ENCODE measurements around the gene ULK4. TPM values are rescaled to one million over a fixed set of nuclear protein-coding genes. Genes with fewer than 3 reads are reported as not detected.

The ULK4 gene
- total and polyA plus RNA-seq, 2 of the 4 experiments (the other 2 are of a cell fraction) = 2.7 to 5.0 TPM

DNA sequence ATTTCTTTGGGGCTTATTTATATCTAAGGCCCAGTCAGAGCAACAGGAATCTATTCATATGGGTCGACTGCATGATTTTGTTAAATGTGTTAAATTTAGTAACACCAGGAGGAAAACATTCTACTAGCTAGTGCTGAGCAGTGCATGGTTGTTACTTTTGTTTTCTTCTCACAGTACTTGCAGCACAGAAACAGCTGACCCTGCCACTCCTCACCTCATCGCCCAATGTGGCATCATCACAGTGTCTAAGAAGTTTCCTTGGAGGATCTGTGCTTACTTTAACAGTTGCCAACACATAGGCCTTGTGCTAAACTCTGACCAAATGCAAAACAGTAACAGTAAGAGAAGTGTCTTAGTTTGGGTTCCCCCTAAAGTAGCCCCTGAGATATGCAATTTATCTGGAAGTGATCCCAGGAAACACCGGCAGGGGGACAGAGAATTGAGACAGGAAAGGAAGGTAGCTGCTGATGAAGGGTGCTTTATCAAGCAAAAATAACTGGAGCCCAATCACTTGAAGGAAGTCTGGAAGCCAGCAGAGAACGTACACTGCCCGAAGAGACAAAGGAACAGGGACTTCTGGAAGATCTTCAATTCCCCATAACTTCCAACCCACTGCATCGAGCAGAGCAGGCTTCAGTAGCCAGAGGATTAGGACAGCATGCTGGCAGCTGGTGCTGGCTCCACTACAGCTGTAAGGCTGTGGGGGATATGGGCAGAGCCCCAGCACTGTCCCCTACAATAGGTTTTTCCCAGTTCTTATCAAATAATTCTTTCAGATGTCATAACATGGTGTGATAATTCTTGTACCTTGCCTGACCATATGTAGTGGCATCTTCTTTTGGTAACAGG, 36.0 kb upstream of the ULK4 start:
- Histone ChIP-seq H3K9me1 (ENCODE audit: insufficient read depth, low read length) (no peaks in the 10 kb centered on the region), H2AK5ac (ENCODE audit: low read depth, low read length) (no peak overlapping the region), H4K20me1 (ENCODE audit: insufficient read depth, low read length) (no peaks in the 10 kb centered on the region), H3K4me1 (ENCODE audit: control insufficient read depth, insufficient read depth, low read length) (no peaks in the 10 kb centered on the region), H3K9ac (ENCODE audit: low read depth, low read length) (no peak overlapping the region), H3K79me1 (ENCODE audit: low read depth in 1 of 2, low read length in 2 of 2) (no peaks in the 10 kb centered on the region), H3K4me3 (ENCODE audit: insufficient read depth, low read depth, low read length) (no peak overlapping the region), H3K4me2 (ENCODE audit: low read depth, low read length) (no peak overlapping the region), H2BK15ac (ENCODE audit: low read depth, low read length) (no peak overlapping the region), H2AFZ (replicated peaks; ENCODE audit: low read length, poor library complexity) (peak overlapping the region; percentile 4), H4K8ac (ENCODE audit: low read depth in 2 of 2, low read length in 2 of 2) (no peak overlapping the region), H2BK20ac (ENCODE audit: low read depth, low read length) (no peak overlapping the region), H3K36me3 (ENCODE audit: control insufficient read depth, insufficient read depth, low read length) (no peaks in the 10 kb centered on the region), H3K4ac (ENCODE audit: low read depth, low read length) (no peak overlapping the region), H3K27me3 (ENCODE audit: control insufficient read depth, insufficient read depth, low read length) (no peaks in the 10 kb centered on the region), H2BK5ac (ENCODE audit: low read depth, low read length, poor library complexity, severe bottlenecking) (no peak overlapping the region), H3K56ac (ENCODE audit: extremely low read depth, insufficient read depth, low read length) (no peak overlapping the region), H2BK120ac (ENCODE audit: low read depth, low read length) (no peak overlapping the region), H3K9me3 (ENCODE audit: control insufficient read depth, insufficient read depth, low read length) (peaks cover 2% of the 10 kb centered on the region), H3K14ac (replicated peaks; ENCODE audit: low read depth, low read length) (no peak overlapping the region), H3K27ac (ENCODE audit: insufficient read depth, low read length) (no peak overlapping the region), H2AK9ac (replicated peaks; ENCODE audit: low read depth, low read length, poor library complexity) (no peak overlapping the region), H3K23ac (ENCODE audit: low read depth, low read length) (no peak overlapping the region), H3K18ac (ENCODE audit: low read depth, low read length) (no peak overlapping the region), H4K91ac (ENCODE audit: insufficient read depth, low read depth, low read length) (no peak overlapping the region), H4K5ac (ENCODE audit: low read depth, low read length) (no peak overlapping the region)
- CTCF ChIA-PET = interaction anchor here (0.8 to 1.8 kb wide), 3 partner anchors 10 to 101 kb away, joined by 4 to 8 read pairs (median 6); no protein-coding TSS in a partner anchor
- in situ Hi-C loops (cut with MboI; ENCODE audit: low sequenced_read_pairs) (no loop called here), intact Hi-C loops (cut with micrococcal nuclease) (no loop called here), dilution Hi-C loops (cut with HindIII; ENCODE audit: low sequenced_read_pairs, unreplicated experiment) (no loop called here)
- no CpG with 5 or more reads among the region's 6 CpGs for WGBS, 2 experiments (ENCODE audit: extremely low coverage in 2 of 2, insufficient read length in 1 of 2)
- DNase-seq = peak; percentile 3
- POLR2A ChIA-PET (ENCODE audit: unreplicated experiment) = no interaction called here
- BruUV-seq (replicated peaks) = no TSS peak
- ATAC-seq (ENCODE audit: low read depth) = peak; percentile 24; the same call in 1 of the 2 replicates
- no peak for TF ChIP-seq NFE2L2 (IDR thresholded peaks at IDR 0.05; ENCODE audit: low read depth, low read length)
- no peak for TF ChIP-seq RFX5 (IDR thresholded peaks at IDR 0.05; ENCODE audit: low read depth, low read length)
- no peak for TF ChIP-seq BHLHE40 (IDR thresholded peaks at IDR 0.05; ENCODE audit: low read depth, low read length)
- TF ChIP-seq MAZ (IDR thresholded peaks at IDR 0.05; ENCODE audit: borderline replicate concordance, low read depth, low read length) = no peak
- TF ChIP-seq RAD21 (IDR thresholded peaks at IDR 0.05; ENCODE audit: low read length) = peak; percentile 45
- no peak for TF ChIP-seq MXI1 (IDR thresholded peaks at IDR 0.05; ENCODE audit: borderline replicate concordance, low read depth, low read length)
- no peak for TF ChIP-seq CHD1 (IDR thresholded peaks at IDR 0.05; ENCODE audit: low read depth, low read length)
- TF ChIP-seq POLR2A (IDR thresholded peaks at IDR 0.05; ENCODE audit: low read depth, low read length) = no peak
- TF ChIP-seq MAFK (IDR thresholded peaks at IDR 0.05; ENCODE audit: low read depth, low read length) = no peak
- TF ChIP-seq, protein P1, sequence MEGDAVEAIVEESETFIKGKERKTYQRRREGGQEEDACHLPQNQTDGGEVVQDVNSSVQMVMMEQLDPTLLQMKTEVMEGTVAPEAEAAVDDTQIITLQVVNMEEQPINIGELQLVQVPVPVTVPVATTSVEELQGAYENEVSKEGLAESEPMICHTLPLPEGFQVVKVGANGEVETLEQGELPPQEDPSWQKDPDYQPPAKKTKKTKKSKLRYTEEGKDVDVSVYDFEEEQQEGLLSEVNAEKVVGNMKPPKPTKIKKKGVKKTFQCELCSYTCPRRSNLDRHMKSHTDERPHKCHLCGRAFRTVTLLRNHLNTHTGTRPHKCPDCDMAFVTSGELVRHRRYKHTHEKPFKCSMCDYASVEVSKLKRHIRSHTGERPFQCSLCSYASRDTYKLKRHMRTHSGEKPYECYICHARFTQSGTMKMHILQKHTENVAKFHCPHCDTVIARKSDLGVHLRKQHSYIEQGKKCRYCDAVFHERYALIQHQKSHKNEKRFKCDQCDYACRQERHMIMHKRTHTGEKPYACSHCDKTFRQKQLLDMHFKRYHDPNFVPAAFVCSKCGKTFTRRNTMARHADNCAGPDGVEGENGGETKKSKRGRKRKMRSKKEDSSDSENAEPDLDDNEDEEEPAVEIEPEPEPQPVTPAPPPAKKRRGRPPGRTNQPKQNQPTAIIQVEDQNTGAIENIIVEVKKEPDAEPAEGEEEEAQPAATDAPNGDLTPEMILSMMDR (conservative IDR thresholded peaks at IDR 0.05; ENCODE audit: low read depth, low read length) = peak; percentile 48
- TF ChIP-seq SMC3 (IDR thresholded peaks at IDR 0.05; ENCODE audit: low read depth, low read length) = peak; percentile 54
- TF ChIP-seq, protein P2, sequence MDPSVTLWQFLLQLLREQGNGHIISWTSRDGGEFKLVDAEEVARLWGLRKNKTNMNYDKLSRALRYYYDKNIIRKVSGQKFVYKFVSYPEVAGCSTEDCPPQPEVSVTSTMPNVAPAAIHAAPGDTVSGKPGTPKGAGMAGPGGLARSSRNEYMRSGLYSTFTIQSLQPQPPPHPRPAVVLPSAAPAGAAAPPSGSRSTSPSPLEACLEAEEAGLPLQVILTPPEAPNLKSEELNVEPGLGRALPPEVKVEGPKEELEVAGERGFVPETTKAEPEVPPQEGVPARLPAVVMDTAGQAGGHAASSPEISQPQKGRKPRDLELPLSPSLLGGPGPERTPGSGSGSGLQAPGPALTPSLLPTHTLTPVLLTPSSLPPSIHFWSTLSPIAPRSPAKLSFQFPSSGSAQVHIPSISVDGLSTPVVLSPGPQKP (IDR thresholded peaks at IDR 0.05; ENCODE audit: borderline replicate concordance, low read depth, low read length) = no peak
- TF ChIP-seq, protein P3, sequence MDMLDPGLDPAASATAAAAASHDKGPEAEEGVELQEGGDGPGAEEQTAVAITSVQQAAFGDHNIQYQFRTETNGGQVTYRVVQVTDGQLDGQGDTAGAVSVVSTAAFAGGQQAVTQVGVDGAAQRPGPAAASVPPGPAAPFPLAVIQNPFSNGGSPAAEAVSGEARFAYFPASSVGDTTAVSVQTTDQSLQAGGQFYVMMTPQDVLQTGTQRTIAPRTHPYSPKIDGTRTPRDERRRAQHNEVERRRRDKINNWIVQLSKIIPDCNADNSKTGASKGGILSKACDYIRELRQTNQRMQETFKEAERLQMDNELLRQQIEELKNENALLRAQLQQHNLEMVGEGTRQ (IDR thresholded peaks at IDR 0.05; ENCODE audit: low read depth, low read length) = no peak
- no peak for TF ChIP-seq FOS (IDR thresholded peaks at IDR 0.05; ENCODE audit: low read depth, low read length)
- no peak for TF ChIP-seq RCOR1 (IDR thresholded peaks at IDR 0.05; ENCODE audit: insufficient replicate concordance, low read length)
